SK-N-SH (cell line): ENCODE results near the gene NFATC3. TPM values are rescaled to one million over a fixed set of nuclear protein-coding genes. Genes with fewer than 3 reads are reported as not detected.
"Not testable (repeated sequence)": the region's sequence is repeated elsewhere in the genome, so short reads cannot be mapped to it uniquely, and the experiment has no call there.

Experiments used
- CTCF ChIA-PET: fragments of 300-600, 350-600 bp; formaldehyde crosslinking; extraction: SDS; loops from one replicate; lab custom pipeline; 2021; lab: Yijun Ruan, JAX
- POLR2A ChIA-PET: fragments of 350-600 bp; sonication (Branson Sonifier 250); formaldehyde crosslinking; extraction: SDS; loops from one replicate; lab custom pipeline; 2020; ENCODE audit warnings: antibody characterized with exemption, inconsistent platforms; lab: Yijun Ruan, JAX
- DNase-seq: peaks from one replicate; pipeline ENCODE4 v3.0.0; 2012
- H2AFZ ChIP-seq: fragments of 200-600 bp; sonication (generic); 2 replicates; pipeline ENCODE4 v1.8.1; 2016; ENCODE audit warnings: antibody characterized with exemption, mild to moderate bottlenecking, low read depth
- H3F3A ChIP-seq: fragments of 200-600 bp; sonication (generic); replicated peaks from 2 replicates; pipeline ENCODE3; 2016; ENCODE audit warnings: antibody characterized with exemption, mild to moderate bottlenecking; ENCODE audit not compliant: insufficient read depth
- H3K27ac ChIP-seq, 2 experiments: fragments of 200-500 bp in 1 of 2; fragments of 200-600 bp in 1 of 2; sonication (Bioruptor generic) in 1 of 2; sonication (generic), shearing (Covaris generic) in 1 of 2; 2 replicates each; pipeline versions ENCODE4 v1.5.1 to v1.6.1; 2014 to 2016; ENCODE audit warnings: low read depth in 2 of 2, inconsistent platforms in 1 of 2, low read length in 1 of 2, mild to moderate bottlenecking in 1 of 2, mixed read lengths in 1 of 2
- H3K27me3 ChIP-seq: fragments of 200-600 bp; sonication (generic), shearing (Covaris generic); 2 replicates; pipeline ENCODE4 v1.6.1; 2016; ENCODE audit warnings: mixed run types; ENCODE audit not compliant: insufficient read depth
- H3K36me3 ChIP-seq, 2 experiments: fragments of 200-500 bp in 1 of 2; fragments of 200-600 bp in 1 of 2; sonication (Bioruptor generic) in 1 of 2; sonication (generic) in 1 of 2; replicated peaks in 1 of 2; 2 replicates each; pipeline versions ENCODE3 to v1.5.1; 2014 to 2016; ENCODE audit warnings: low read length in 1 of 2, mild to moderate bottlenecking in 1 of 2; ENCODE audit not compliant: insufficient read depth in 2 of 2, control insufficient read depth in 1 of 2
- H3K4me1 ChIP-seq, 2 experiments: fragments of 200-500 bp in 1 of 2; fragments of 200-600 bp in 1 of 2; sonication (Bioruptor generic) in 1 of 2; sonication (generic), shearing (Covaris generic) in 1 of 2; 2 replicates each; pipeline versions ENCODE4 v1.5.1 to v1.6.1; 2014 to 2016; ENCODE audit warnings: low read depth in 1 of 2, low read length in 1 of 2, mixed run types in 1 of 2; ENCODE audit not compliant: insufficient read depth in 2 of 2, control insufficient read depth in 1 of 2
- H3K4me2 ChIP-seq: fragments of 200-600 bp; sonication (generic), shearing (Covaris generic); 2 replicates; pipeline ENCODE4 v1.6.1; 2017; ENCODE audit warnings: mixed run types
- H3K4me3 ChIP-seq, 2 experiments: fragments of 200-500 bp in 1 of 2; fragments of 200-600 bp in 1 of 2; sonication (Bioruptor generic) in 1 of 2; sonication (generic), shearing (Covaris generic) in 1 of 2; 2 replicates each; pipeline versions ENCODE4 v1.5.1 to v1.8.1; 2014 to 2016; ENCODE audit warnings: low read depth in 2 of 2, inconsistent platforms in 1 of 2, low read length in 1 of 2, mild to moderate bottlenecking in 1 of 2, mixed read lengths in 1 of 2, moderate library complexity in 1 of 2
- H3K79me2 ChIP-seq: fragments of 200-600 bp; sonication (generic); 2 replicates; pipeline ENCODE4 v1.8.1; 2017; ENCODE audit warnings: mild to moderate bottlenecking; ENCODE audit not compliant: insufficient read depth
- H3K9ac ChIP-seq: fragments of 200-600 bp; sonication (generic); 2 replicates; pipeline ENCODE4 v1.6.1; 2017; ENCODE audit warnings: mixed run types
- H3K9me2 ChIP-seq: fragments of 200-600 bp; sonication (generic); 2 replicates; pipeline ENCODE4 v1.6.1; 2017; ENCODE audit warnings: mixed run types
- H3K9me3 ChIP-seq: fragments of 200-600 bp; sonication (generic); 2 replicates; pipeline ENCODE4 v1.6.1; 2017; ENCODE audit warnings: mixed run types, mild to moderate bottlenecking, moderate library complexity
- H4K20me1 ChIP-seq: fragments of 200-600 bp; sonication (generic); 2 replicates; pipeline ENCODE4 v1.6.1; 2017; ENCODE audit warnings: mild to moderate bottlenecking, mixed run types; ENCODE audit not compliant: insufficient read depth
- CHD2 ChIP-seq: fragments of 150-350 bp; IDR thresholded peaks from 2 replicates; pipeline ENCODE4 v1.6.1; 2018; ENCODE audit warnings: low read length; ENCODE audit not compliant: partially characterized antibody
- ELF1 ChIP-seq: IDR thresholded peaks from 2 replicates; pipeline ENCODE4 v1.4.0; 2012
- EZH2phosphoT487 ChIP-seq: fragments of 200-600 bp; sonication (generic); IDR thresholded peaks from 2 replicates; pipeline ENCODE4 v1.6.1; 2017; ENCODE audit warnings: low read depth, mixed run types, mild to moderate bottlenecking, antibody characterized with exemption, moderate library complexity, borderline replicate concordance
- FOXM1 ChIP-seq: IDR thresholded peaks from 2 replicates; pipeline ENCODE4 v1.4.0; 2012; ENCODE audit warnings: low read depth, mild to moderate bottlenecking
- MXI1 ChIP-seq: IDR thresholded peaks from 2 replicates; pipeline ENCODE4 v1.6.1; 2012; ENCODE audit warnings: mild to moderate bottlenecking, low read depth, low read length, improper control_type of control experiment
- NRF1 ChIP-seq: IDR thresholded peaks from 2 replicates; pipeline ENCODE4 v1.6.1; 2012; ENCODE audit warnings: low read depth, mild to moderate bottlenecking, low read length
- POLR2AphosphoS5 ChIP-seq: IDR thresholded peaks from 2 replicates; pipeline ENCODE4 v1.6.1; 2012; ENCODE audit warnings: low read depth, low read length
- RAD21 ChIP-seq: IDR thresholded peaks from 2 replicates; pipeline ENCODE4 v1.6.1; 2012; ENCODE audit warnings: mild to moderate bottlenecking, low read length
- RCOR1 ChIP-seq: fragments of 150-350 bp; IDR thresholded peaks from 2 replicates; pipeline ENCODE4 v1.6.1; 2017; ENCODE audit warnings: antibody characterized with exemption, low read length
- SMC3 ChIP-seq: IDR thresholded peaks from 2 replicates; pipeline ENCODE4 v1.6.1; 2012; ENCODE audit warnings: low read depth, low read length, improper control_type of control experiment
- YY1 ChIP-seq: IDR thresholded peaks from 2 replicates; pipeline ENCODE4 v1.4.0; 2012; ENCODE audit warnings: low read depth, mild to moderate bottlenecking
- whole genome bisulfite sequencing: methylation state at CpG from one replicate; pipeline ENCODE4 v1.1.6; 2017; ENCODE audit warnings: low lambda C conversion rate; 5-methylcytosine and 5-hydroxymethylcytosine counted together
- polyA plus RNA-seq, 3 experiments: library from polyadenylated mRNA; depleted of rRNA; stranded (reverse); fragments of >200 nt; gene quantifications; 2 replicates each; pipeline ENCODE4 v1.2.3, GENCODE V29; 2012
- TF ChIP-seq, protein P1 (sequence below): fragments of 150-350 bp; IDR thresholded peaks from 2 replicates; pipeline ENCODE4 v1.6.1; 2017; ENCODE audit warnings: antibody characterized with exemption, low read length, low read depth, borderline replicate concordance
- TF ChIP-seq, protein P2 (sequence below): IDR thresholded peaks from 2 replicates; pipeline ENCODE4 v1.4.0; 2012; ENCODE audit warnings: low read depth
- TF ChIP-seq, protein P3 (sequence below): IDR thresholded peaks from 2 replicates; pipeline ENCODE4; 2012
- TF ChIP-seq, protein P4 (sequence below): fragments of 150-350 bp; IDR thresholded peaks from 2 replicates; pipeline ENCODE4 v1.6.1; 2016; ENCODE audit warnings: mild to moderate bottlenecking, low read depth, low read length
- TF ChIP-seq, protein P5 (sequence below): fragments of 200-600 bp; sonication (generic); IDR thresholded peaks from 2 replicates; pipeline ENCODE4 v1.6.1; 2017; ENCODE audit warnings: antibody characterized with exemption, mild to moderate bottlenecking, moderate library complexity

NFATC3 gene
- polyA plus RNA-seq, 1 of the 3 experiments (the other 2 are of a cell fraction) = 5.7 TPM

DNA sequence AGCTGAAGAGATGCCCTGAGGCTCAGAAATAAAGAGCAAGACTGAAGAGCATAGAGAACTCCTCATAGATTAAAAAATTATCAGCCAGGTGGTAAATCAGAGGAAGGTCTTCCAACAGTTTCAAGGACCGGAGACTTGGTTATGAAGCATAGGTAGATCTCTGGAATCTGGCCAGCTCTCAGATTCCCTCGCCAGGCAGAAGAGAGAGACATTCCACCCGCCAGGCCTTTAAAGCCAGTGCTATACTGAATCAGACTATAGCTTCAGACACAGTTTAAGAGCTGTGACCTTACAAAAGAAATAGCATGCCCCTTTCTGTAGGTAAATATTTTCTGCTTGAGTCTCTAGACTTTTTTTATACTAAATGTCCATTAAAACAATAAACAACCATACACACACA lies 70.3 kb downstream of the NFATC3 start:
- H3K9ac ChIP-seq = no peak overlapping the region
- ChIA-PET POLR2A (no interaction called here), CTCF (no interaction called here)
- no peak overlapping the region for H3K4me2 ChIP-seq
- no peaks in the 10 kb centered on the region for H3K9me3 ChIP-seq
- TF ChIP-seq POLR2AphosphoS5 = no peak
- no peak for TF ChIP-seq RAD21
- TF ChIP-seq, protein P1, sequence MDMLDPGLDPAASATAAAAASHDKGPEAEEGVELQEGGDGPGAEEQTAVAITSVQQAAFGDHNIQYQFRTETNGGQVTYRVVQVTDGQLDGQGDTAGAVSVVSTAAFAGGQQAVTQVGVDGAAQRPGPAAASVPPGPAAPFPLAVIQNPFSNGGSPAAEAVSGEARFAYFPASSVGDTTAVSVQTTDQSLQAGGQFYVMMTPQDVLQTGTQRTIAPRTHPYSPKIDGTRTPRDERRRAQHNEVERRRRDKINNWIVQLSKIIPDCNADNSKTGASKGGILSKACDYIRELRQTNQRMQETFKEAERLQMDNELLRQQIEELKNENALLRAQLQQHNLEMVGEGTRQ = no peak
- no peak for TF ChIP-seq FOXM1
- no peak for TF ChIP-seq ELF1
- TF ChIP-seq, protein P2, sequence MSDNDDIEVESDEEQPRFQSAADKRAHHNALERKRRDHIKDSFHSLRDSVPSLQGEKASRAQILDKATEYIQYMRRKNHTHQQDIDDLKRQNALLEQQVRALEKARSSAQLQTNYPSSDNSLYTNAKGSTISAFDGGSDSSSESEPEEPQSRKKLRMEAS = no peak
- TF ChIP-seq YY1 = no peak
- no peak for TF ChIP-seq CHD2
- no peak for TF ChIP-seq RCOR1
- no peak for TF ChIP-seq NRF1
- TF ChIP-seq MXI1 = no peak
- TF ChIP-seq, protein P3, sequence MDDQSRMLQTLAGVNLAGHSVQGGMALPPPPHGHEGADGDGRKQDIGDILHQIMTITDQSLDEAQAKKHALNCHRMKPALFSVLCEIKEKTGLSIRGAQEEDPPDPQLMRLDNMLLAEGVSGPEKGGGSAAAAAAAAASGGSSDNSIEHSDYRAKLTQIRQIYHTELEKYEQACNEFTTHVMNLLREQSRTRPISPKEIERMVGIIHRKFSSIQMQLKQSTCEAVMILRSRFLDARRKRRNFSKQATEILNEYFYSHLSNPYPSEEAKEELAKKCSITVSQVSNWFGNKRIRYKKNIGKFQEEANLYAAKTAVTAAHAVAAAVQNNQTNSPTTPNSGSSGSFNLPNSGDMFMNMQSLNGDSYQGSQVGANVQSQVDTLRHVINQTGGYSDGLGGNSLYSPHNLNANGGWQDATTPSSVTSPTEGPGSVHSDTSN = no peak
- TF ChIP-seq EZH2phosphoT487 = no peak
- TF ChIP-seq SMC3 = no peak
- TF ChIP-seq, all 33 proteins: peak for 0
- no peaks in the 10 kb centered on the region; a peak in 1 of 4 replicates for H3K4me1 ChIP-seq
- no peaks in the 10 kb centered on the region for H4K20me1 ChIP-seq
- H3K27ac ChIP-seq = no peak overlapping the region
- H3K27me3 ChIP-seq = no peaks in the 10 kb centered on the region
- H3K4me3 ChIP-seq = no peak overlapping the region
- no peak overlapping the region for H2AFZ ChIP-seq
- WGBS = 96% methylated on average over 3 of the region's 3 CpGs
- H3K36me3 ChIP-seq = peaks cover 7 to 10% of the 10 kb centered on the region in 2 experiments
- DNase-seq = no peak
- H3K9me2 ChIP-seq = no peaks in the 10 kb centered on the region
- no peaks in the 10 kb centered on the region for H3F3A ChIP-seq
- H3K79me2 ChIP-seq = no peaks in the 10 kb centered on the region

DNA sequence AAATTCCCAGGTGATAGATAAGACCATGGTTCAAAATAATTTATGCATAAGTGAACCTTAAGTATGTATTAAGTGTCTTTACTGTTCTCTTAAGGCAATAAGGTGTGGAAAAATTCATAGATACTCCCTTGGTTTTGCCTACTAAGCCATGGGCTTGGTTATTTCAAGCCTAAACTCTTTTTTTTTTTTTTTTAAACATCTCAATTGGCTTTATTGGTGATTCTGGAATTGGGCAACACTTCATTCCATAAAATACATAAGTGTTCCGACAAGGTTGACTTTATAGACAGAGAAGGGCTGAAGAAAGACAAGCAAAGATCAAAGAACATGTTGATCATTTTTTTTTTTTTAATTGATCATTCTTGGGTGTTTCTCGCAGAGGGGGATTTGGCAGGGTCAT lies 77.2 kb downstream of the NFATC3 start:
- Histone ChIP-seq H3K27me3 (no peaks in the 10 kb centered on the region), H3K27ac (no peak overlapping the region), H3K4me3 (no peak overlapping the region), H3K9me3 (no peaks in the 10 kb centered on the region), H3K9me2 (no peaks in the 10 kb centered on the region), H3K36me3 (peaks cover 18 to 24% of the 10 kb centered on the region in 2 experiments), H3K9ac (no peak overlapping the region), H3K79me2 (no peaks in the 10 kb centered on the region), H3K4me2 (no peak overlapping the region), H3K4me1 (no peaks in the 10 kb centered on the region; a peak in 1 of 4 replicates), H4K20me1 (no peaks in the 10 kb centered on the region), H3F3A (peaks cover 4% of the 10 kb centered on the region), H2AFZ (no peak overlapping the region)
- no peak for TF ChIP-seq POLR2AphosphoS5
- TF ChIP-seq, protein P4, sequence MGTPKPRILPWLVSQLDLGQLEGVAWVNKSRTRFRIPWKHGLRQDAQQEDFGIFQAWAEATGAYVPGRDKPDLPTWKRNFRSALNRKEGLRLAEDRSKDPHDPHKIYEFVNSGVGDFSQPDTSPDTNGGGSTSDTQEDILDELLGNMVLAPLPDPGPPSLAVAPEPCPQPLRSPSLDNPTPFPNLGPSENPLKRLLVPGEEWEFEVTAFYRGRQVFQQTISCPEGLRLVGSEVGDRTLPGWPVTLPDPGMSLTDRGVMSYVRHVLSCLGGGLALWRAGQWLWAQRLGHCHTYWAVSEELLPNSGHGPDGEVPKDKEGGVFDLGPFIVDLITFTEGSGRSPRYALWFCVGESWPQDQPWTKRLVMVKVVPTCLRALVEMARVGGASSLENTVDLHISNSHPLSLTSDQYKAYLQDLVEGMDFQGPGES = no peak
- TF ChIP-seq YY1 = no peak
- TF ChIP-seq, protein P5, sequence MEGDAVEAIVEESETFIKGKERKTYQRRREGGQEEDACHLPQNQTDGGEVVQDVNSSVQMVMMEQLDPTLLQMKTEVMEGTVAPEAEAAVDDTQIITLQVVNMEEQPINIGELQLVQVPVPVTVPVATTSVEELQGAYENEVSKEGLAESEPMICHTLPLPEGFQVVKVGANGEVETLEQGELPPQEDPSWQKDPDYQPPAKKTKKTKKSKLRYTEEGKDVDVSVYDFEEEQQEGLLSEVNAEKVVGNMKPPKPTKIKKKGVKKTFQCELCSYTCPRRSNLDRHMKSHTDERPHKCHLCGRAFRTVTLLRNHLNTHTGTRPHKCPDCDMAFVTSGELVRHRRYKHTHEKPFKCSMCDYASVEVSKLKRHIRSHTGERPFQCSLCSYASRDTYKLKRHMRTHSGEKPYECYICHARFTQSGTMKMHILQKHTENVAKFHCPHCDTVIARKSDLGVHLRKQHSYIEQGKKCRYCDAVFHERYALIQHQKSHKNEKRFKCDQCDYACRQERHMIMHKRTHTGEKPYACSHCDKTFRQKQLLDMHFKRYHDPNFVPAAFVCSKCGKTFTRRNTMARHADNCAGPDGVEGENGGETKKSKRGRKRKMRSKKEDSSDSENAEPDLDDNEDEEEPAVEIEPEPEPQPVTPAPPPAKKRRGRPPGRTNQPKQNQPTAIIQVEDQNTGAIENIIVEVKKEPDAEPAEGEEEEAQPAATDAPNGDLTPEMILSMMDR = no peak
- ChIA-PET POLR2A (no interaction called here), CTCF (no interaction called here)
- no peak for DNase-seq
- WGBS = 98% methylated on average over 2 of the region's 2 CpGs

DNA sequence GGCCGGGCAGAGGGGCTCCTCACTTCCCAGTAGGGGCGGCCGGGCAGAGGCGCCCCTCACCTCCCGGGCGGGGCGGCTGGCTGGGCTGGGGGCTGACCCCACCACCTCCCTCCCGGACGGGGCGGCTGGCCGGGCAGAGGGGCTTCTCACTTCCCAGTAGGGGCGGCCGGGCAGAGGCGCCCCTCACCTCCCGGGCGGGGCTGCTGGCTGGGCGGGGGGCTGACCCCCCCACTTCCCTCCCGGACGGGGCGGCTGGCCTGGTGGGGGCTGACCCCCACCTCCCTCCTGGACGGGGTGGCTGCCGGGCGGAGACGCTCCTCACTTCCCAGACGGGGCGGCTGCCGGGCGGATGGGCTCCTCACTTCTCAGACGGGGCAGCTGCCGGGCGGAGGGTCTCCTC lies 78.1 kb downstream of the NFATC3 start:
- H3F3A ChIP-seq, DNase-seq, H3K9me2 ChIP-seq, H3K4me1 ChIP-seq, H2AFZ ChIP-seq, H3K79me2 ChIP-seq, H4K20me1 ChIP-seq, H3K27me3 ChIP-seq, CTCF ChIA-PET, H3K4me2 ChIP-seq, H3K9me3 ChIP-seq, H3K9ac ChIP-seq, H3K27ac ChIP-seq, H3K4me3 ChIP-seq, POLR2A ChIA-PET: not testable (repeated sequence)
- WGBS = no CpG with 5 or more reads among the region's 31 CpGs
- H3K36me3 ChIP-seq = peaks cover 16 to 20% of the 10 kb centered on the region in 2 experiments
